Type B pancreatic cell (in vitro differentiated cells): ENCODE measurements around the gene ARAP1. TPM values are rescaled to one million over a fixed set of nuclear protein-coding genes. Genes with fewer than 3 reads are reported as not detected.

Experiments used
- DNase-seq: peaks from one replicate; pipeline ENCODE4 v3.0.0; 2021; ENCODE audit warnings: mixed read lengths; ENCODE audit not compliant: unreplicated experiment; ENCODE audit errors: extremely low spot score
- H3K27ac Mint-ChIP-seq: 2 replicates; pipeline ENCODE4 v1.8.0; 2021; ENCODE audit warnings: mild to moderate bottlenecking, mixed read lengths
- H3K27me3 Mint-ChIP-seq: 2 replicates; pipeline ENCODE4 v1.8.0; 2021; ENCODE audit warnings: mixed read lengths
- H3K36me3 Mint-ChIP-seq: 2 replicates; pipeline ENCODE4 v1.8.0; 2021; ENCODE audit warnings: mixed read lengths
- H3K4me1 Mint-ChIP-seq: one replicate; pipeline ENCODE4 v1.8.0; 2021; ENCODE audit warnings: mixed read lengths; ENCODE audit not compliant: unreplicated experiment
- H3K4me3 Mint-ChIP-seq: 2 replicates; pipeline ENCODE4 v1.8.0; 2021; ENCODE audit warnings: mild to moderate bottlenecking, mixed read lengths
- H3K9me3 Mint-ChIP-seq: 2 replicates; pipeline ENCODE4 v1.8.0; 2021; ENCODE audit warnings: mixed read lengths
- CTCF ChIP-seq: fragments of 200-600 bp; sonication (generic); conservative IDR thresholded peaks from 2 replicates; pipeline ENCODE4 v1.5.0; 2021; ENCODE audit warnings: antibody characterized with exemption, mild to moderate bottlenecking
- long read RNA-seq: library from polyadenylated mRNA; unstranded; transcript quantifications from one replicate; pipeline ENCODE4 v2.0.0, GENCODE V29; 2020
- total RNA-seq: library from RNA; stranded (reverse); gene quantifications from 2 replicates; pipeline ENCODE4 v1.2.1, GENCODE V29; 2021; ENCODE audit warnings: low replicate concordance

ARAP1 gene
- 80.5 and 149 TPM in 2 replicates for total RNA-seq
- long read RNA-seq, partial matches to known transcripts: 34 of 44 reads
- long read RNA-seq, other reads (novel, unspliced or antisense): 9 of 44 reads

GRCh38 chr11:72752088-72752914, at the start of gene ARAP1:
TSS of gene ARAP1 (minus strand) at chr11:72752408. CDS start at chr11:72727128, 25,280 bp downstream.
- Mint-ChIP-seq H3K4me3 (peak within 1 kb of the TSS; percentile 95), H3K9me3 (no peaks in the 10 kb centered on the region), H3K27ac (peak within 1 kb of the TSS; percentile 98), H3K27me3 (no peaks in the 10 kb centered on the region), H3K4me1 (peaks cover 29% of the 10 kb centered on the region), H3K36me3 (peaks cover 21% of the 10 kb centered on the region)
- no peak for TF ChIP-seq CTCF
- no peak for DNase-seq

GRCh38 chr11:72799441-72799840, 47.2 kb upstream of the ARAP1 start:
- Mint-ChIP-seq H3K27me3 (no peaks in the 10 kb centered on the region), H3K27ac (no peak overlapping the region), H3K4me1 (peaks cover 14% of the 10 kb centered on the region), H3K36me3 (no peaks in the 10 kb centered on the region), H3K9me3 (no peaks in the 10 kb centered on the region), H3K4me3 (no peak overlapping the region)
- DNase-seq: no peak
- TF ChIP-seq CTCF: no peak

- TF ChIP-seq CTCF: no peak
- Mint-ChIP-seq H3K27ac (no peak overlapping the region), H3K9me3 (no peaks in the 10 kb centered on the region), H3K4me3 (no peak overlapping the region), H3K27me3 (no peaks in the 10 kb centered on the region), H3K36me3 (no peaks in the 10 kb centered on the region), H3K4me1 (peaks cover 22% of the 10 kb centered on the region)
- no peak for DNase-seq
Observed at GRCh38 chr11:72798361-72798760, 46.2 kb upstream of the ARAP1 start.

- no peaks in the 10 kb centered on the region for H3K36me3 Mint-ChIP-seq
- H3K4me1 Mint-ChIP-seq: peaks cover 30% of the 10 kb centered on the region
- TF ChIP-seq CTCF: peak; percentile 100
- H3K9me3 Mint-ChIP-seq: no peaks in the 10 kb centered on the region
- H3K27me3 Mint-ChIP-seq: no peaks in the 10 kb centered on the region
- H3K27ac Mint-ChIP-seq: peak within 1 kb of the TSS; percentile 97
- peak within 1 kb of the TSS; percentile 98 for H3K4me3 Mint-ChIP-seq
- DNase-seq: peak; percentile 97
Observed at GRCh38 chr11:72793425-72794367, 41.5 kb upstream of the ARAP1 start, which contains the start of gene STARD10. TSS of gene STARD10 (minus strand) at chr11:72794047. CDS start at chr11:72781181, 12,866 bp downstream.

GRCh38 chr11:72793076-72793424, 40.8 kb upstream of the ARAP1 start:
- Mint-ChIP-seq H3K27me3 (no peaks in the 10 kb centered on the region), H3K9me3 (no peaks in the 10 kb centered on the region), H3K4me3 (peak overlapping the region; percentile 98), H3K36me3 (no peaks in the 10 kb centered on the region), H3K27ac (peak overlapping the region; percentile 97), H3K4me1 (peaks cover 28% of the 10 kb centered on the region)
- DNase-seq: no peak
- TF ChIP-seq CTCF: no peak
